ENCODE measurements around the gene TMEM242. TPM values are rescaled to one million over a fixed set of nuclear protein-coding genes. Genes with fewer than 3 reads are reported as not detected.
A peak's percentile ranks its signal among the peaks of the same experiment; 100 is the strongest.

The TMEM242 gene
- total RNA-seq, 2 experiments from 2014 or later: 9.2 to 10.1 TPM

DNA sequence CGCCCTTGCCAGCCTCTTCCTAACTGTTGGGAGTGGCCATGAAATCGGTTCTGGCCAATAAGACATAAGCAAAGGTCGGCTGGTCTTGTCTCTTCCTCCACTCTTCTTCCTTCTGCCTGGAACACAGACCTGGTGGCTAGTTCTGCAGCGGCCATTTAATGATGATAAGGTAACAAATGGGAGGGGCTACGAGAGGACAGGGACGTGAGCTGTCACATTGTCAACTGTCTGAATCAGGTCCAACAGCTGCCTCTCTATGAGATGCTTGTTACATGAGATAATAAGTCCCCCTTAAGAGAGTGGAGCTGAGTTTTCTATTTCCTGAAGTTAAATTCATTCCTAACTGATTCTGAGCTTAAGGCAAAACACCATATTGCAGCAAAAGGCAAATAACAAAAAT, 12.5 kb upstream of the TMEM242 start:
- Mint-ChIP-seq H3K9me3 (no peaks in the 10 kb centered on the region), H3K27me3 (peaks cover 47% of the 10 kb centered on the region), H3K4me1 (no peaks in the 10 kb centered on the region), H3K4me3 (no peak overlapping the region), H3K27ac (no peak overlapping the region), H3K36me3 (no peaks in the 10 kb centered on the region)
- POLR2A ChIA-PET: no interaction called here
- no peak for DNase-seq
- no peak for ATAC-seq (ENCODE audit: low read depth)

DNA sequence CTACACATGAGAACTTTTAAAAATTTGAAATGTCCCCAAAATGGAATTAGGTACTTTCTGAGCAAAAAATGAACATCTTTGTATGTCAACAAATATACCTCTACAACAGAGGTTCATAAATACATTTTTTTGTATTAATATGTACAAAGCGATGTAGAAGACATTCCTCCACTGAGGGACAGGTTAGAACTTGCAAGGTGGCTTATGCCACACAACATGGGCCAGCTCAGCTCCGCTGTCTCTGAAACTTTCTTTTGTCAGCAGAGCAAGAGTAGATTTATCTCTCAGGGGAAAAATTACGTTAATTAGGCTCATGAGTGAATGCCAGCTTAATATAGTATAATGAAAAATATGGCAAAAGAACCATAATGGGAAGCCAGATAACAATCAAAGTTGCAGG, 10.6 kb upstream of the TMEM242 start:
- Mint-ChIP-seq H3K4me3 (no peak overlapping the region), H3K27me3 (peaks cover 54% of the 10 kb centered on the region), H3K36me3 (no peaks in the 10 kb centered on the region), H3K9me3 (no peaks in the 10 kb centered on the region), H3K4me1 (no peaks in the 10 kb centered on the region), H3K27ac (no peak overlapping the region)
- no peak for DNase-seq
- no peak for ATAC-seq (ENCODE audit: low read depth)
- POLR2A ChIA-PET: no interaction called here

DNA sequence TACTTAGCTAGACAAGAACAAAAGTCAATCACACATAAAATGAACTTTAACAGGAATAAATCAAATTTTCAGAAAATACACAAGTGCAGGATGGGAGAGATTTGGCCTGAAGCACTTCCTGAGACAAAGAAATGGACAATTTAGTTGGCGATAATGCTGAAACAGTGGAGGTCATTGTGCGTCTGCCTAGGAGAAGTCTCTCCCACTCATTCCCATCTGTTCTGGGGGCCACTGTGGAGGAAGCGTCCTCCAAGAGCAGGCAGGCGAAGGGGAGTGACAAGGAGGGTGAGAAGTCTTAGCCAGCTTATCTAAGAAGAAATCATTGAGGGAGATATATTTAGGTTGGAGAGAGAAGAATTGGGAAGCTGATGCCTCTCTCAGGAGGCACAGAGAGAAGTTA, 10.2 kb upstream of the TMEM242 start:
- no peaks in the 10 kb centered on the region for H3K36me3 Mint-ChIP-seq
- no peaks in the 10 kb centered on the region for H3K4me1 Mint-ChIP-seq
- POLR2A ChIA-PET: no interaction called here
- ATAC-seq (ENCODE audit: low read depth) (no peak), DNase-seq (no peak)
- H3K4me3 Mint-ChIP-seq: no peak overlapping the region
- H3K27me3 Mint-ChIP-seq: peaks cover 54% of the 10 kb centered on the region
- no peak overlapping the region for H3K27ac Mint-ChIP-seq
- no peaks in the 10 kb centered on the region for H3K9me3 Mint-ChIP-seq

DNA sequence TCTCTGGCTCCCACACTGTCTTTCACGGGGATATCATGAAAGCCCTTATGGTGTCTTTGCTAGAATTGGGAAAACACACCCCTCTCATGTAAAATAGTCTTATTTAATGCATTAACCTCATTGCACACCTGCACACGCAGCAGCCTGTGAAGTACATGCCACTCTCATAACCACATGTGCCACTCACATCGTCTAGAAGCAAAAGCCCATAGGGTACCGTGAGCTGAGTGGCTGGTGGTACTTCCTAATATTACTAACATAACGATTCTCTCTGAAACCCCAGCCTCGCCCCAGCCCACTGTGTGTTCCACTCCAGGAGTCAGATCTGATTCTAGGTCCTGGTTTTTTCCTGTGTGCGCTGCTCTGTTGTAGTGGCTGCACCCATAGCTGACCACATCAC, 9.5 kb upstream of the TMEM242 start:
- Mint-ChIP-seq H3K27ac (no peak overlapping the region), H3K4me3 (no peak overlapping the region), H3K27me3 (peaks cover 58% of the 10 kb centered on the region), H3K36me3 (no peaks in the 10 kb centered on the region), H3K9me3 (no peaks in the 10 kb centered on the region), H3K4me1 (no peaks in the 10 kb centered on the region)
- no peak for ATAC-seq (ENCODE audit: low read depth)
- POLR2A ChIA-PET: no interaction called here
- no peak for DNase-seq

DNA sequence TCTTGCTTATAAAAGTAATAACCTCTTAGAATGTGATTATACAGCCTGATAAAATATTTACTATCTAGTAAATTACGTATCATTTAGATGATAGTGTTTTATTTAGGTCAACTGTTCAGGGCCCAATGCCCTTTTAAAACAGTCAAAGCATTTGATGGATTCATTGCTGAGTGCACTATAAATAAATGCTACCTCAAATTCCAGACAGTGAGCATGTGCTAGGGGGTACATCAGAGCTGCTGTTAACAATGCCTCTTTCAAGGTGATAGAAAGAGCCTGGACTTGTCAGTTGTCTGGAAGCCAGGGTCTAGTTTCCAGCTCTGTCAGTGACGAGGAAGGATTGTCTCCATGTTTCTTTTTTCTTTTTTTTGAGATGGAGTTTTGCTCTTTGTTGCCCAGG, 7.5 kb upstream of the TMEM242 start:
- no peaks in the 10 kb centered on the region for H3K4me1 Mint-ChIP-seq
- H3K36me3 Mint-ChIP-seq: no peaks in the 10 kb centered on the region
- no peaks in the 10 kb centered on the region for H3K9me3 Mint-ChIP-seq
- peaks cover 57% of the 10 kb centered on the region for H3K27me3 Mint-ChIP-seq
- no peak overlapping the region for H3K4me3 Mint-ChIP-seq
- H3K27ac Mint-ChIP-seq: no peak overlapping the region
- POLR2A ChIA-PET: no interaction called here
- ATAC-seq (ENCODE audit: low read depth) (no peak), DNase-seq (no peak)

DNA sequence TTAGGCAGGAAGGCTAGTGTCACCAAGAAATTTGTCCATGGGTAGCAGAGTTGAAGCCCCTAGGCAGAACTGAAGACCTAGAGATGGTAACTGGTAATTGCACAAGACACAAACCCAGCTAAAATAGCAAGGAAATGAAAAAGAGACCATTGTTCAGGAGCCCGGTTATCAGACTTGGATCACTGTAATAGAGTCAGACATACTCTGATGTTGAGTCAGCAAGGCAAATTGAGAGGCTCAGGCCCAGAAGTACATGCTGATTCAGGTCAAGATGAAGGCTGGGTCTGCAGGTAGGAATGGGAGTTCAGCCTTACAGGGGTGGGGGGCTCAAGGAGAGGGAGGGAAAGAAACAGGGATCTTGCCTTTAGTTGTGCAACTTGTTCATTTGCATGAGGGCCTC, 6.5 kb upstream of the TMEM242 start:
- Mint-ChIP-seq H3K9me3 (no peaks in the 10 kb centered on the region), H3K4me3 (no peak overlapping the region), H3K36me3 (no peaks in the 10 kb centered on the region), H3K4me1 (peaks cover 4% of the 10 kb centered on the region), H3K27me3 (peaks cover 57% of the 10 kb centered on the region), H3K27ac (no peak overlapping the region)
- DNase-seq (no peak), ATAC-seq (ENCODE audit: low read depth) (no peak)
- POLR2A ChIA-PET: no interaction called here

DNA sequence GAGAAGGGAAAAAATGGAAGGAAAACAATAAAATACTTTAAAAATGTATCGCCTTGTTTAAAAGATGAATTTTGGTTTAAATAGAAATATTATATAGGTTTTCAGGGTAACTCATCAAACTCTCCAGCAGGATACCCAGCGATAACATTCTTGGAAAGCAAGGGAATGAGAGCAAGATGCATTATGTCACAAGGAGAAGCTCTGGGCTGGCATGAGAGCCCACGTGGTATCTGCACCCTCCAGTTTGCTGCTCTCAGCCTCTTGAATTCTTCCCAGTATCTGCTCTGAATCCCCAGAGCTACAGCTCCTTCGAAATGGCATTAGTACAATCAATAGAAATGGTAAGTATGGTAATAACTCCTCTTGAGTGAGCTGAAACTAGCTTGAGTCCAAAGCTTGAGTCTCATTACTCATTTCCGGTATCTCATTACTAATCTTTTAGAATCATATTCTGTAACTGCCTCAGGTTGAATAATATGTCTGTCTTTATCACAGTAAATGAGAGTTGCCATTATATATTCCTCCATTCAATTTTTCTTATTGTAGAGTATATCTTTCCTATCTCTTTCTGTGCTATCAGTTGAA, 4.9 kb upstream of the TMEM242 start:
- Mint-ChIP-seq H3K4me3 (no peak overlapping the region), H3K36me3 (no peaks in the 10 kb centered on the region), H3K27ac (no peak overlapping the region), H3K27me3 (peaks cover 52% of the 10 kb centered on the region), H3K4me1 (peaks cover 8% of the 10 kb centered on the region), H3K9me3 (no peaks in the 10 kb centered on the region)
- POLR2A ChIA-PET: no interaction called here
- ATAC-seq (ENCODE audit: low read depth): no peak
- no peak for DNase-seq

DNA sequence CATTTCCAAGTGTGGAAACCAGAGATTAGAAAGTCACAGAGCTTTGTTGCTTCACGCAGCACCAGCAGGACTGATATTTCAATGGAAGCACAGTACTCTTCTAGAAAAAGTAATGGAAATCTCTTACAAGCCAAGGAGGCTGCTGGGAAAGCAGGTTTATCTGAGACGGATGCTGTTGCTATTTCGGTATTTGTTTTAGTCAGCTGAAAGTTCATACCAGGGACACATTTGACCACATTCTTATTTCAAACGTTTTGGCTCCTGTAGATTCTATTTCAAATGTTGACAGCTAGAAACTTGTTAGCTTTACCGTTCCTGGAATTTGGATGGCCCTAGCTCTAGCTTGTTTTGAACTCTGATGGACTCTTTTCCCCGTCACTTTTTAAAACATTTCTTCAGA, 3.7 kb upstream of the TMEM242 start:
- no peak overlapping the region for H3K27ac Mint-ChIP-seq
- no peaks in the 10 kb centered on the region for H3K9me3 Mint-ChIP-seq
- DNase-seq: no peak
- H3K36me3 Mint-ChIP-seq: peaks cover 1% of the 10 kb centered on the region
- no peak for ATAC-seq (ENCODE audit: low read depth)
- peaks cover 48% of the 10 kb centered on the region for H3K27me3 Mint-ChIP-seq
- POLR2A ChIA-PET: no interaction called here
- H3K4me1 Mint-ChIP-seq: peaks cover 14% of the 10 kb centered on the region
- no peak overlapping the region for H3K4me3 Mint-ChIP-seq

DNA sequence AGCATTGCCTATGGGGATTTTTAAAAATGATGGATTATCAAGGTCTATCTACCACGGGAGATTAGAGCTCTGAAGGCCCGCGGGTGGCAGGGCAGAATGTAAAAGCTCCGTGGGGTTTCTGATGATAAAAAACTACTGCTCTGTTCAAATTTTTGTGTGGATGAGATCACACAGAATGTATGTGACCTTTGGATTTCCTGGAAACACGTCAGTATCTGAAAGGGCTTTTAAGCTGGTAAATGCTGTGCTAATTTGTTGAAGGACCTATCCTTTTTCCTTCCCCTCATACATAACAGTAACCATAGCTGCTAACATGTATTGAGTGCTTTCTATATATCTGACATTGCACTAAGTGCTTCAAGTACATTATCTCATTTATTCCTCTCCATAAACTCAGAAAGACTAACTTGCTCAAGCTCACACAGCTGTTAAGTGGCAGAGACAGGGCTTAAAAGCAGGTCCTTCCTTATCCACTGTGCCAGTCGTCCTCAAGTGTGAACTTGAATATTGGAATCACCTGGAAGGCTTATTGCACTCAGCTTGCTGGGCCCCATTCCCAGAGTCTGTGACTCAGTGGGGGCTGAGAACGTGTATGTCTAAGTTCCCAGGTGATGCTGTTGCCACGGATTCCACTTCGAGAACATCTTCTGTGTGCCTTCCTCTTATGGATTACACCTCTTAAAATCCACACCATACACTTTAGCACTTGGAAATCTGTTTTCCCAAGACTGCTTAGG, 1.9 kb upstream of the TMEM242 start:
- H3K27ac Mint-ChIP-seq: no peak overlapping the region
- H3K36me3 Mint-ChIP-seq: peaks cover 1% of the 10 kb centered on the region
- H3K4me3 Mint-ChIP-seq: peak overlapping the region; percentile 9
- H3K27me3 Mint-ChIP-seq: peaks cover 43% of the 10 kb centered on the region
- H3K4me1 Mint-ChIP-seq: peaks cover 15% of the 10 kb centered on the region
- POLR2A ChIA-PET: interaction anchor here (0.6 kb wide), 1 partner anchor 401 kb away, joined by 5 read pairs; no protein-coding TSS in a partner anchor
- ATAC-seq (ENCODE audit: low read depth) (no peak), DNase-seq (no peak)
- no peaks in the 10 kb centered on the region for H3K9me3 Mint-ChIP-seq

DNA sequence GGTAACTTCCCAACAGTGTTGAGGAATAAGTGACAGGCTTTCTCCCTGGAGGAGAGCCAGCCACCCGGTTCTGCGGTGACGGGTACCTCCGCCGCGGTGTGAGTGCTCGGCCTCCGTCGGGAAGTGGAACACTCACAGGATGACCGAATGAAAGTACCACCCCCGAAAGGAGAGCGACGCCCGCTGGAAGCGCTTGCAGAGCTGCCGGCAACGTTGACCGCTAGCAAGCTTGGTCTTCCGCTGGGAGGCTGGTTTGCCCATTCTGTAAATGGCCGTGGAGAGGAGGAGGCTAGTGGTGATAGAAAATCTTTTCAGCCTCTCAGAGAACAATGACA, 614 bp upstream of the TMEM242 start:
- peaks cover 33% of the 10 kb centered on the region for H3K27me3 Mint-ChIP-seq
- H3K9me3 Mint-ChIP-seq: no peaks in the 10 kb centered on the region
- H3K4me3 Mint-ChIP-seq: peak overlapping the region; percentile 99
- POLR2A ChIA-PET: interaction anchor here (1.1 to 2.1 kb wide), 5 partner anchors 9 to 346 kb away, joined by 3 to 14 read pairs (median 7); partner anchors contain the start of gene ZDHHC14
- ATAC-seq (ENCODE audit: low read depth) (peak; percentile 8), DNase-seq (peak; percentile 60)
- H3K36me3 Mint-ChIP-seq: peaks cover 1% of the 10 kb centered on the region
- peak overlapping the region; percentile 90 for H3K27ac Mint-ChIP-seq
- H3K4me1 Mint-ChIP-seq: peaks cover 15% of the 10 kb centered on the region

DNA sequence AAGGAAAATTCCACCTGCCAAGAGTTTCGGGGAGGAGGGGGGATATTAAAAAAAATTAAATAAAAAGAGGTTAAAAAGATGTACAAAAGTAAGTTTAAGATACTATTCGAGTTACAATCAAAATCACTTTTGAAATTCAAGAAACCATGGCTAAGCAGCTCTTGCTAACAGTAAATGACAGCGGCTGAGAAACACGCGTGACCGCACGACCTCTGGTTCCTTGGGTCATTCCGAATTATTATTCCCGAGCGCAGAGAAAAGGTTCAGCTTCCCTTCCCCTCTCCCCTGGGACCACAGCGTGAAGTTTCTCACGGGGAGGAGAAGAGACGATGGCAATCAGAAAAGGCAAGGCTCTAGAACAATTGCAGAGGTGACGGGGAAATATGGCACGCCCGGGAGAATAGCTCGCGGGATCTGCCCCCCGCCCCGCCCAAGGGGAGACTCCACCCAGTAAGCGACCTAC, 496 bp downstream of the TMEM242 start:
- POLR2A ChIA-PET: interaction anchor here (0.7 to 2.1 kb wide), 12 partner anchors 8 to 703 kb away, joined by 3 to 14 read pairs (median 4); partner anchors contain the start of gene ZDHHC14

DNA sequence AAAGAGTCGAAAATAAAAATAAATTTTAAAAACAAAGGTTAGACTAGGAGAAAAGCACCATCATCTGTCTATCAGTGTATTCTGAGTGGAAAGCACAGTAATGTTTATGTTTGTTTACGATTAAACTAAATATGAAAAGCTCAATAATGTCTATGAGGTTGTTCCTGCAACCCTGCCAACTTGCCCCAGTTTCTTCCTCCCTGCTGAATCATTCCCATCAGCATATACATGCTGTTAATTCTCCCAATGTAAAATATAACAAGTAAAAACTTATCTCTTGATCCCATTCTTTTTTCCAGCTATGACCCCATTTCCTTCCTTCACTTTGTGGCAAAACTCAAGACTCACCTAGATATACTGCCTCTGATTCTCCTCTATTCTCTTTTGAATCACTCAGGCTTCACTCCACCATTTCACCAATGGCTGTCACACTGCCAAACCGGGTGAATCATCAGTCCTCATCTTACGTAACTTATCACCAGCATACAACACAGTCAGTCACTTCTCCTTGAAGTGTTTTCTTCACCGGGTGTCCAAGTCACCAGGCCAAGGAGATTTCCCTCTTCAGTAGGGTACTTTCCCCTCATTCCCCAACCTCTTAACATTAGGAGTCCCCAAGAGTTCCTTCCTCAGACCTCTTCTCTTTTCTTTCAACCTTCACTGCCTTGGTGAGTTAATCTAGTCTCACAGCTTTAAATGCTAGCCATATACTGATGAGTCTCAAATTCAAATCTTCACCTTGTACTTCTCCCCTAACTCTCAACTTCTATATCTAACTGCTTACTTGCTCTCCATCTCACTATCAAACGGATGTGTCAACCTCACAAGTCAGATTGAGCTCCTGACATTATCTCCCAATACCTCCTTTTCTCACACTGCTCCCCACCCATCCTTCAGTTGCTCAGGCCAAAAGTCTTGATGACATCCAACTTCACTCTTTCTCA, 6.2 kb downstream of the TMEM242 start:
- Mint-ChIP-seq H3K4me1 (peaks cover 13% of the 10 kb centered on the region), H3K27me3 (no peaks in the 10 kb centered on the region), H3K4me3 (no peak overlapping the region), H3K27ac (no peak overlapping the region), H3K36me3 (peaks cover 20% of the 10 kb centered on the region), H3K9me3 (no peaks in the 10 kb centered on the region)
- DNase-seq (no peak), ATAC-seq (ENCODE audit: low read depth) (no peak)
- POLR2A ChIA-PET: no interaction called here

More for the DNA sequence above, 496 bp downstream of the TMEM242 start:
- DNase-seq: no peak
- Mint-ChIP-seq H3K27ac (peak overlapping the region; percentile 90), H3K9me3 (no peaks in the 10 kb centered on the region), H3K27me3 (peaks cover 24% of the 10 kb centered on the region), H3K36me3 (peaks cover 5% of the 10 kb centered on the region), H3K4me1 (peaks cover 15% of the 10 kb centered on the region), H3K4me3 (peak overlapping the region; percentile 99)
- ATAC-seq (ENCODE audit: low read depth): no peak

DNA sequence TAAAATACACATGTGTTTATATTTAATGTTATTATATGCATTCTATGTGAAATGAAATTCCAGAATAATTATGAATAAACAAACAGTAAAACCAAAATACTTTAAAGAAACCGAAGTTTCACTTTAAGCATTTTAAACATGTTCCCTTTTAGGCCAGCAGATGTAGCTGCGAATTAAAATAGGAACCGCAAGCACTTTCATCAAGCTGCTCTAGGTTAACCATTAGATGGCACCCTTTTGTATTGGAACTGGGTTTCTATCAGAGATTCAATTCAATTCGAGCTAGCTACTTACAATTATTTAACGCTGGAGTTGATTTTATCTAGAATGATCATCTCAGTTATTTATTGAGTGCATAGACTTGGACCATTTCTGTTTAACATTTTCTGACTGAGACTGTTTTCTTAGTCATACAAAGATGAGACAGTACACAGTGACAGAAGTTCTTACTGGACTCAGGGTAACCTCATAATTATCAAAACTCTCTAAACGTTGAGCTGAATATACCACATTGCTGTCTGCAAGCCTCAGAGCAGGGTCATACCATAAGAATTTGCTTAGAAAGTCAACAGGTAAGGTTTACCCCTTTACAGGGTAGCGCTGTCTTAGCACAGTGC, 8.5 kb downstream of the TMEM242 start:
- no peaks in the 10 kb centered on the region for H3K9me3 Mint-ChIP-seq
- no peaks in the 10 kb centered on the region for H3K27me3 Mint-ChIP-seq
- ATAC-seq (ENCODE audit: low read depth): no peak
- H3K36me3 Mint-ChIP-seq: peaks cover 20% of the 10 kb centered on the region
- H3K27ac Mint-ChIP-seq: no peak overlapping the region
- no peak overlapping the region for H3K4me3 Mint-ChIP-seq
- DNase-seq: no peak
- H3K4me1 Mint-ChIP-seq: peaks cover 11% of the 10 kb centered on the region
- POLR2A ChIA-PET: interaction anchor here (1.0 kb wide), 1 partner anchor 8 kb away, joined by 8 read pairs; the partner anchor contains the start of gene TMEM242
